CD14-positive monocyte (primary cell): Measurements from ENCODE around the gene PDGFB. TPM values are rescaled to one million over a fixed set of nuclear protein-coding genes. Genes with fewer than 3 reads are reported as not detected.

Experiments used
- DNase-seq, 3 donors: peaks; one replicate each; pipeline ENCODE4 v3.0.0-alpha.2; 2011 to 2022
- H2AFZ ChIP-seq: 2 replicates; pipeline ENCODE4 v1.6.0; 2012; ENCODE audit warnings: mild to moderate bottlenecking, low read depth, low read length, inconsistent platforms; ENCODE audit not compliant: insufficient read depth, poor library complexity, severe bottlenecking
- H3K27ac ChIP-seq, 2 donors: 1 replicate in 1 of 2; 2 replicates in 1 of 2; pipeline ENCODE4 v1.5.1; 2012 to 2013; ENCODE audit warnings: low read length in 2 of 2, control low read depth in 1 of 2, inconsistent platforms in 1 of 2, low read depth in 1 of 2, mild to moderate bottlenecking in 1 of 2
- H3K27me3 ChIP-seq, 2 donors: one replicate each; pipeline versions ENCODE4 v1.6.0 to v1.6.1; 2011 to 2013; ENCODE audit warnings: low read length in 2 of 2; ENCODE audit not compliant: control insufficient read depth in 2 of 2, insufficient read depth in 2 of 2
- H3K36me3 ChIP-seq, 2 donors: replicated peaks in 1 of 2; 1 replicate in 1 of 2; 2 replicates in 1 of 2; pipeline versions ENCODE4 v1.5.1 to v1.6.1; 2012 to 2013; ENCODE audit warnings: low read length in 2 of 2, control low read depth in 1 of 2, inconsistent platforms in 1 of 2, mild to moderate bottlenecking in 1 of 2; ENCODE audit not compliant: insufficient read depth in 2 of 2, control insufficient read depth in 1 of 2
- H3K4me1 ChIP-seq, 2 donors: 1 replicate in 1 of 2; 2 replicates in 1 of 2; pipeline versions ENCODE4 v1.5.1 to v1.6.1; 2012 to 2013; ENCODE audit warnings: low read length in 2 of 2, control low read depth in 1 of 2, inconsistent platforms in 1 of 2, mild to moderate bottlenecking in 1 of 2, moderate library complexity in 1 of 2; ENCODE audit not compliant: insufficient read depth in 2 of 2, control insufficient read depth in 1 of 2
- H3K4me2 ChIP-seq: replicated peaks from 2 replicates; pipeline ENCODE3; 2012; ENCODE audit warnings: low read length, moderate library complexity, mild to moderate bottlenecking; ENCODE audit not compliant: poor library complexity, severe bottlenecking; ENCODE audit errors: extremely low read depth
- H3K4me3 ChIP-seq, 3 experiments: fragments of 200-600 bp in 1 of 3; sonication (generic) in 1 of 3; replicated peaks in 1 of 3; 1 replicate in 2 of 3; 2 replicates in 1 of 3; pipeline ENCODE4 v1.5.1; 2011 to 2013; ENCODE audit warnings: low read length in 3 of 3, mild to moderate bottlenecking in 3 of 3, control low read depth in 2 of 3, low read depth in 2 of 3, inconsistent platforms in 1 of 3, moderate library complexity in 1 of 3
- H3K79me2 ChIP-seq: 2 replicates; pipeline ENCODE4 v1.6.0; 2012; ENCODE audit warnings: mild to moderate bottlenecking, control low read depth, inconsistent platforms, low read length, moderate library complexity; ENCODE audit not compliant: insufficient read depth
- H3K9ac ChIP-seq: 2 replicates; pipeline ENCODE4 v1.6.0; 2017; ENCODE audit warnings: low read length, mild to moderate bottlenecking; ENCODE audit not compliant: insufficient read depth, poor library complexity, severe bottlenecking
- H3K9me3 ChIP-seq, 2 donors: replicated peaks in 1 of 2; 1 replicate in 1 of 2; 2 replicates in 1 of 2; pipeline versions ENCODE4 v1.5.1 to v1.6.1; 2012 to 2013; ENCODE audit warnings: low read length in 2 of 2, control low read depth in 1 of 2; ENCODE audit not compliant: control insufficient read depth in 1 of 2, insufficient read depth in 1 of 2
- H4K20me1 ChIP-seq: 2 replicates; pipeline ENCODE4 v1.6.0; 2012; ENCODE audit warnings: mild to moderate bottlenecking, low read length, control low read depth, moderate library complexity; ENCODE audit not compliant: insufficient read depth
- H3K27ac Mint-ChIP-seq, 7 donors: one replicate each; pipeline ENCODE4 v1.8.0; 2020; ENCODE audit warnings: mild to moderate bottlenecking in 7 of 7, mixed read lengths in 7 of 7, moderate library complexity in 6 of 7, inconsistent platforms in 2 of 7
- H3K27me3 Mint-ChIP-seq, 3 donors: one replicate each; pipeline ENCODE4 v1.8.0; 2021 to 2022; ENCODE audit warnings: low read depth in 3 of 3, mild to moderate bottlenecking in 3 of 3, mixed read lengths in 3 of 3, moderate library complexity in 3 of 3, inconsistent platforms in 1 of 3
- H3K36me3 Mint-ChIP-seq, 2 donors: one replicate each; pipeline ENCODE4 v1.8.0; 2020; ENCODE audit warnings: mixed read lengths in 2 of 2, inconsistent platforms in 1 of 2, mild to moderate bottlenecking in 1 of 2
- H3K4me1 Mint-ChIP-seq: one replicate; pipeline ENCODE4 v1.8.0; 2020; ENCODE audit warnings: mild to moderate bottlenecking, mixed read lengths
- H3K4me3 Mint-ChIP-seq, 2 donors: one replicate each; pipeline ENCODE4 v1.8.0; 2020; ENCODE audit warnings: mild to moderate bottlenecking in 2 of 2, mixed read lengths in 2 of 2, moderate library complexity in 1 of 2
- H3K9me3 Mint-ChIP-seq, 7 donors: one replicate each; pipeline ENCODE4 v1.8.0; 2020 to 2022; ENCODE audit warnings: mixed read lengths in 7 of 7, mild to moderate bottlenecking in 6 of 7, moderate library complexity in 6 of 7, inconsistent platforms in 2 of 7
- CTCF ChIP-seq: fragments of 200-600 bp; IDR thresholded peaks from one replicate; pipeline ENCODE4 v1.8.0; 2022; ENCODE audit warnings: antibody characterized with exemption, mild to moderate bottlenecking
- WGBS: methylation state at CpG from one replicate; pipeline ENCODE4 v1.1.5; 2013; ENCODE audit warnings: missing lambda C conversion rate; ENCODE audit not compliant: insufficient coverage; 5-methylcytosine and 5-hydroxymethylcytosine counted together
- intact Hi-C, 2 donors: fragments of 100-400 bp; cut with micrococcal nuclease; formaldehyde crosslinking; loops; one replicate each; pipeline versions ENCODE4 v1.15.0 to v1.15.1; 2023
- polyA plus RNA-seq, 3 donors: library from polyadenylated mRNA; depleted of rRNA in 1 of 3; unstranded in 2 of 3; stranded (reverse) in 1 of 3; fragments of 300-500 nt in 2 of 3; fragments of >200 nt in 1 of 3; fragmentation: Illumina TruSeq in 2 of 3; gene quantifications; 1 replicate in 2 of 3; 2 replicates in 1 of 3; pipeline ENCODE4 v1.2.3, GENCODE V29; 2012 to 2021

Gene PDGFB
- polyA plus RNA-seq, 3 donors: 0.15 TPM; not detected in 2

GRCh38 chr22:39177456-39177775, 67.4 kb downstream of the PDGFB start:
- Histone ChIP-seq H2AFZ (no peak overlapping the region), H3K4me3 (no peak overlapping the region), H3K9me3 (peaks cover 5 to 11% of the 10 kb centered on the region in 2 donors), H3K9ac (no peak overlapping the region), H3K4me1 (peaks cover 7 to 11% of the 10 kb centered on the region in 2 donors), H4K20me1 (no peaks in the 10 kb centered on the region), H3K79me2 (no peaks in the 10 kb centered on the region), H3K36me3 (no peaks in the 10 kb centered on the region), H3K27ac (no peak overlapping the region), H3K27me3 (peaks cover 0 to 7% of the 10 kb centered on the region in 2 donors), H3K4me2 (no peak overlapping the region)
- peaks cover 12 to 29% (median 25%) of the 10 kb centered on the region in 3 donors for H3K27me3 Mint-ChIP-seq
- H3K4me1 Mint-ChIP-seq: peaks cover 17% of the 10 kb centered on the region
- intact Hi-C loops: no loop called here
- WGBS: 100% methylated on average over 2 of the region's 2 CpGs
- H3K27ac Mint-ChIP-seq: no peak overlapping the region
- no peak for TF ChIP-seq CTCF
- no peak overlapping the region for H3K4me3 Mint-ChIP-seq
- H3K36me3 Mint-ChIP-seq: no peaks in the 10 kb centered on the region
- DNase-seq: no peak
- peaks cover 4 to 9% (median 8%) of the 10 kb centered on the region in 7 donors for H3K9me3 Mint-ChIP-seq

GRCh38 chr22:39176714-39177455, 67.9 kb downstream of the PDGFB start:
- Histone ChIP-seq H3K27me3 (peaks cover 0 to 10% of the 10 kb centered on the region in 2 donors), H3K36me3 (no peaks in the 10 kb centered on the region), H3K79me2 (no peaks in the 10 kb centered on the region), H3K4me3 (no peak overlapping the region), H3K9ac (no peak overlapping the region), H2AFZ (no peak overlapping the region), H3K4me1 (peaks cover 7 to 11% of the 10 kb centered on the region in 2 donors), H4K20me1 (no peaks in the 10 kb centered on the region), H3K4me2 (no peak overlapping the region), H3K27ac (no peak overlapping the region), H3K9me3 (peaks cover 4 to 6% of the 10 kb centered on the region in 2 donors)
- Mint-ChIP-seq H3K36me3 (no peaks in the 10 kb centered on the region), H3K9me3 (peaks cover 2 to 7% (median 5%) of the 10 kb centered on the region in 7 donors), H3K27me3 (peaks cover 15 to 34% (median 27%) of the 10 kb centered on the region in 3 donors), H3K4me1 (peaks cover 17% of the 10 kb centered on the region), H3K4me3 (no peak overlapping the region), H3K27ac (no peak overlapping the region)
- WGBS: 95% methylated on average over 12 of the region's 14 CpGs
- TF ChIP-seq CTCF: no peak
- DNase-seq: no peak
- intact Hi-C loops: no loop called here
